Measurements from ENCODE around the gene DCP1B.

GRCh38 chr12:1946296-1946695 is 58.0 kb downstream of the DCP1B start:
- TF ChIP-seq CTCF (IDR thresholded peaks at IDR 0.05) (no peak), EP300 (IDR thresholded peaks at IDR 0.05) (no peak), PHF8 (IDR thresholded peaks at IDR 0.05; ENCODE audit: borderline replicate concordance, low read depth) (no peak), SMC3 (IDR thresholded peaks at IDR 0.05) (no peak)
